GM23338 (cell line): Measurements from ENCODE around the gene MFAP4. TPM values are rescaled to one million over a fixed set of nuclear protein-coding genes. Genes with fewer than 3 reads are reported as not detected.

Source experiments
- ATAC-seq: fragments of 200-7000 bp; cut with Tn5 transposase; 3 replicates; pipeline ENCODE4 v1.9.1; 2020
- DNase-seq: peaks from one replicate; pipeline ENCODE4 v3.0.0-alpha.2; 2015; ENCODE audit warnings: low spot score
- H2AFZ ChIP-seq: fragments of 200-600 bp; sonication (generic); 2 replicates; pipeline ENCODE4 v1.8.0; 2016; ENCODE audit warnings: antibody characterized with exemption, mild to moderate bottlenecking, moderate library complexity
- H3F3A ChIP-seq: fragments of 200-600 bp; sonication (generic); replicated peaks from 2 replicates; pipeline ENCODE4 v1.8.0; 2017; ENCODE audit warnings: antibody characterized with exemption, mixed run types, low read depth
- H3K27ac ChIP-seq: fragments of 200-600 bp; sonication (generic); 2 replicates; pipeline ENCODE4 v1.6.1; 2016; ENCODE audit warnings: low read depth
- H3K27me3 ChIP-seq: fragments of 200-600 bp; sonication (generic); 2 replicates; pipeline ENCODE4 v1.8.0; 2016; ENCODE audit warnings: mild to moderate bottlenecking, mixed run types, moderate library complexity; ENCODE audit not compliant: insufficient read depth
- H3K36me3 ChIP-seq: fragments of 200-600 bp; sonication (generic); 2 replicates; pipeline ENCODE4 v1.8.0; 2016; ENCODE audit warnings: mild to moderate bottlenecking; ENCODE audit not compliant: insufficient read depth
- H3K4me1 ChIP-seq: fragments of 200-600 bp; sonication (generic); 2 replicates; pipeline ENCODE4 v1.8.0; 2016; ENCODE audit warnings: mild to moderate bottlenecking, moderate library complexity; ENCODE audit not compliant: insufficient read depth
- H3K4me2 ChIP-seq: fragments of 200-600 bp; sonication (generic); 2 replicates; pipeline ENCODE4 v1.7.1; 2017; ENCODE audit warnings: mixed run types
- H3K4me3 ChIP-seq: fragments of 200-600 bp; sonication (generic); 2 replicates; pipeline ENCODE4 v1.6.1; 2016; ENCODE audit warnings: mixed run types
- H3K79me2 ChIP-seq: fragments of 200-600 bp; sonication (generic); replicated peaks from 2 replicates; pipeline ENCODE4 v1.8.0; 2017; ENCODE audit warnings: mild to moderate bottlenecking; ENCODE audit not compliant: insufficient read depth
- H3K9me2 ChIP-seq: fragments of 200-600 bp; sonication (generic); 2 replicates; pipeline ENCODE4 v1.8.0; 2017; ENCODE audit not compliant: insufficient read depth
- H4K20me1 ChIP-seq: fragments of 200-600 bp; sonication (generic); replicated peaks from 2 replicates; pipeline ENCODE4 v1.8.0; 2017; ENCODE audit warnings: mild to moderate bottlenecking; ENCODE audit not compliant: insufficient read depth
- H3K27ac Mint-ChIP-seq: 2 replicates; pipeline ENCODE4 v1.8.0; 2020; ENCODE audit warnings: inconsistent platforms, mild to moderate bottlenecking, moderate library complexity, mixed read lengths
- H3K27me3 Mint-ChIP-seq: 3 replicates; pipeline ENCODE4 v1.8.0; 2022; ENCODE audit warnings: low read depth, mild to moderate bottlenecking, moderate library complexity, mixed read lengths, inconsistent platforms; ENCODE audit not compliant: insufficient read depth, poor library complexity
- H3K36me3 Mint-ChIP-seq: 3 replicates; pipeline ENCODE4 v1.8.0; 2021; ENCODE audit warnings: low read depth, mild to moderate bottlenecking, inconsistent platforms, moderate library complexity, mixed read lengths
- H3K4me1 Mint-ChIP-seq: 3 replicates; pipeline ENCODE4 v1.8.0; 2020; ENCODE audit warnings: mild to moderate bottlenecking, inconsistent platforms, mixed read lengths
- H3K4me3 Mint-ChIP-seq: 3 replicates; pipeline ENCODE4 v1.8.0; 2021; ENCODE audit warnings: moderate library complexity, mild to moderate bottlenecking, inconsistent platforms, mixed read lengths
- H3K9me3 Mint-ChIP-seq: 3 replicates; pipeline ENCODE4 v1.8.0; 2020; ENCODE audit warnings: moderate library complexity, mild to moderate bottlenecking, inconsistent platforms, mixed read lengths
- EZH2phosphoT487 ChIP-seq: fragments of 200-600 bp; sonication (generic); IDR thresholded peaks from one replicate; pipeline ENCODE4 v1.8.1; 2018; ENCODE audit warnings: antibody characterized with exemption; ENCODE audit not compliant: unreplicated experiment
- JUNB ChIP-seq: IDR thresholded peaks from one replicate; pipeline ENCODE4 v1.6.1; 2016; ENCODE audit warnings: antibody characterized with exemption; ENCODE audit not compliant: unreplicated experiment
- ZNF331 ChIP-seq: fragments of 250-450 bp; sonication (Bioruptor Pico); IDR thresholded peaks from 2 replicates; pipeline ENCODE4 v1.5.0; 2020; ENCODE audit warnings: low read depth, mild to moderate bottlenecking, moderate library complexity
- polyA plus RNA-seq: library from polyadenylated mRNA; unstranded; fragments of >200 nt; fragmentation: Nextera tagmentation; extraction: Ambion mirVana; gene quantifications from 2 replicates; pipeline ENCODE4 v1.2.1, GENCODE V29; 2016
- total RNA-seq: library from RNA; depleted of rRNA; stranded (reverse); fragments of >200 nt; shearing (Covaris generic); gene quantifications from 2 replicates; pipeline ENCODE4 v1.2.3, GENCODE V29; 2014
- TF ChIP-seq, protein P1 (sequence below): IDR thresholded peaks from 2 replicates; pipeline ENCODE4 v1.6.1; 2016; ENCODE audit warnings: antibody characterized with exemption
- TF ChIP-seq, protein P2 (sequence below): fragments of 250-450 bp; sonication (Bioruptor Pico); IDR thresholded peaks from 2 replicates; pipeline ENCODE4 v1.5.0; 2020; ENCODE audit warnings: mild to moderate bottlenecking, moderate library complexity
- TF ChIP-seq, protein P3 (sequence below): IDR thresholded peaks from one replicate; pipeline ENCODE4 v1.6.1; 2018; ENCODE audit warnings: antibody characterized with exemption; ENCODE audit not compliant: unreplicated experiment

Gene MFAP4
- total and polyA plus RNA-seq, 2 experiments from 2014 or later = 7.7 to 9.7 TPM

DNA sequence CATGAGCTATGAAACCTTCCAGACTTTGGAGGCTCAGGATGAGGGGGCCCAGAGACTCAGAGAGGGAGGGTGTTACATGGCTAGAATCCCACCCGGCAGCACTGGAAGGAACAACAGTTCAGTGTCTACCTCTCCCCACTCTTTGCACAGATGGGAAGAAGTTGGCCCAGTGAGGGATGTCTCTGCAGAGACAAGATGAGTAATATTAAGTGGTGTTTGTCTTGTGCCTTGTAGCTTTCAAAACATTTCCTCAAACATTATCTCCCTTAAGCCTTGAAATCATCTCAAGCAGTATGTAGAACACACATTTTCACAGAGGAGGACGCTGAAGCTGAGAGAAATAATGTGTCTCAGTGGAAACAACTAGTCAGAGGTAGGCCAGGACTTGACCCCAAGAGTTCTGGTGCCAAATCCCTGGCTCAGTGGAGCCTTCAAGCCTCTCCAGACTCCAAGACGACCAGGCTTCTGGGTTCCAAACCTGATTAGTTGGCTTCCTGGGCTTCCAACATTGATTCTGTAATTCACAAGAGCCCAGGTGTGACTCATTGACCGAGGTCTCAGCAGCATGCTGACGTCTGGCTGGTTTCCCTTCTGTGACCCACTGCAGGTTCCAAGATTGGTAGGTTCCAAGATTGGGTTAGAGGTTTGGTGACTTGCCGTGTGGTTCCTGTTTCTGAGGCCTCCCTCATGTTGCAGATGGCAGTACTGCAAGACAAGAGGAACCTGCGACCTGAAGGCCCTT lies 31.4 kb upstream of the MFAP4 start:
- Histone ChIP-seq H3K4me2 (no peak overlapping the region), H3K36me3 (no peaks in the 10 kb centered on the region), H3K27me3 (no peaks in the 10 kb centered on the region), H3F3A (0 out of 2 replicates have a peak, but pooled peaks cover 2% of the 10 kb centered on the region), H3K9me2 (0 out of 2 replicates have a peak, but pooled peaks cover 3% of the 10 kb centered on the region), H2AFZ (no peak overlapping the region), H3K4me3 (no peak overlapping the region), H3K79me2 (no peaks in the 10 kb centered on the region), H3K27ac (no peak overlapping the region), H4K20me1 (no peaks in the 10 kb centered on the region), H3K4me1 (no peaks in the 10 kb centered on the region; the same call in 1 of the 2 replicates)
- Mint-ChIP-seq H3K27ac (no peak overlapping the region), H3K9me3 (no peaks in the 10 kb centered on the region), H3K4me1 (no peaks in the 10 kb centered on the region), H3K4me3 (no peak overlapping the region), H3K36me3 (no peaks in the 10 kb centered on the region; the same call in 2 of the 3 replicates), H3K27me3 (peaks cover 7% of the 10 kb centered on the region)
- TF ChIP-seq, protein P1, sequence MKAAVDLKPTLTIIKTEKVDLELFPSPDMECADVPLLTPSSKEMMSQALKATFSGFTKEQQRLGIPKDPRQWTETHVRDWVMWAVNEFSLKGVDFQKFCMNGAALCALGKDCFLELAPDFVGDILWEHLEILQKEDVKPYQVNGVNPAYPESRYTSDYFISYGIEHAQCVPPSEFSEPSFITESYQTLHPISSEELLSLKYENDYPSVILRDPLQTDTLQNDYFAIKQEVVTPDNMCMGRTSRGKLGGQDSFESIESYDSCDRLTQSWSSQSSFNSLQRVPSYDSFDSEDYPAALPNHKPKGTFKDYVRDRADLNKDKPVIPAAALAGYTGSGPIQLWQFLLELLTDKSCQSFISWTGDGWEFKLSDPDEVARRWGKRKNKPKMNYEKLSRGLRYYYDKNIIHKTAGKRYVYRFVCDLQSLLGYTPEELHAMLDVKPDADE = no peak
- TF ChIP-seq JUNB (no peak), ZNF331 (CRISPR knock-in tag) (no peak), EZH2phosphoT487 (no peak)
- TF ChIP-seq, protein P2, sequence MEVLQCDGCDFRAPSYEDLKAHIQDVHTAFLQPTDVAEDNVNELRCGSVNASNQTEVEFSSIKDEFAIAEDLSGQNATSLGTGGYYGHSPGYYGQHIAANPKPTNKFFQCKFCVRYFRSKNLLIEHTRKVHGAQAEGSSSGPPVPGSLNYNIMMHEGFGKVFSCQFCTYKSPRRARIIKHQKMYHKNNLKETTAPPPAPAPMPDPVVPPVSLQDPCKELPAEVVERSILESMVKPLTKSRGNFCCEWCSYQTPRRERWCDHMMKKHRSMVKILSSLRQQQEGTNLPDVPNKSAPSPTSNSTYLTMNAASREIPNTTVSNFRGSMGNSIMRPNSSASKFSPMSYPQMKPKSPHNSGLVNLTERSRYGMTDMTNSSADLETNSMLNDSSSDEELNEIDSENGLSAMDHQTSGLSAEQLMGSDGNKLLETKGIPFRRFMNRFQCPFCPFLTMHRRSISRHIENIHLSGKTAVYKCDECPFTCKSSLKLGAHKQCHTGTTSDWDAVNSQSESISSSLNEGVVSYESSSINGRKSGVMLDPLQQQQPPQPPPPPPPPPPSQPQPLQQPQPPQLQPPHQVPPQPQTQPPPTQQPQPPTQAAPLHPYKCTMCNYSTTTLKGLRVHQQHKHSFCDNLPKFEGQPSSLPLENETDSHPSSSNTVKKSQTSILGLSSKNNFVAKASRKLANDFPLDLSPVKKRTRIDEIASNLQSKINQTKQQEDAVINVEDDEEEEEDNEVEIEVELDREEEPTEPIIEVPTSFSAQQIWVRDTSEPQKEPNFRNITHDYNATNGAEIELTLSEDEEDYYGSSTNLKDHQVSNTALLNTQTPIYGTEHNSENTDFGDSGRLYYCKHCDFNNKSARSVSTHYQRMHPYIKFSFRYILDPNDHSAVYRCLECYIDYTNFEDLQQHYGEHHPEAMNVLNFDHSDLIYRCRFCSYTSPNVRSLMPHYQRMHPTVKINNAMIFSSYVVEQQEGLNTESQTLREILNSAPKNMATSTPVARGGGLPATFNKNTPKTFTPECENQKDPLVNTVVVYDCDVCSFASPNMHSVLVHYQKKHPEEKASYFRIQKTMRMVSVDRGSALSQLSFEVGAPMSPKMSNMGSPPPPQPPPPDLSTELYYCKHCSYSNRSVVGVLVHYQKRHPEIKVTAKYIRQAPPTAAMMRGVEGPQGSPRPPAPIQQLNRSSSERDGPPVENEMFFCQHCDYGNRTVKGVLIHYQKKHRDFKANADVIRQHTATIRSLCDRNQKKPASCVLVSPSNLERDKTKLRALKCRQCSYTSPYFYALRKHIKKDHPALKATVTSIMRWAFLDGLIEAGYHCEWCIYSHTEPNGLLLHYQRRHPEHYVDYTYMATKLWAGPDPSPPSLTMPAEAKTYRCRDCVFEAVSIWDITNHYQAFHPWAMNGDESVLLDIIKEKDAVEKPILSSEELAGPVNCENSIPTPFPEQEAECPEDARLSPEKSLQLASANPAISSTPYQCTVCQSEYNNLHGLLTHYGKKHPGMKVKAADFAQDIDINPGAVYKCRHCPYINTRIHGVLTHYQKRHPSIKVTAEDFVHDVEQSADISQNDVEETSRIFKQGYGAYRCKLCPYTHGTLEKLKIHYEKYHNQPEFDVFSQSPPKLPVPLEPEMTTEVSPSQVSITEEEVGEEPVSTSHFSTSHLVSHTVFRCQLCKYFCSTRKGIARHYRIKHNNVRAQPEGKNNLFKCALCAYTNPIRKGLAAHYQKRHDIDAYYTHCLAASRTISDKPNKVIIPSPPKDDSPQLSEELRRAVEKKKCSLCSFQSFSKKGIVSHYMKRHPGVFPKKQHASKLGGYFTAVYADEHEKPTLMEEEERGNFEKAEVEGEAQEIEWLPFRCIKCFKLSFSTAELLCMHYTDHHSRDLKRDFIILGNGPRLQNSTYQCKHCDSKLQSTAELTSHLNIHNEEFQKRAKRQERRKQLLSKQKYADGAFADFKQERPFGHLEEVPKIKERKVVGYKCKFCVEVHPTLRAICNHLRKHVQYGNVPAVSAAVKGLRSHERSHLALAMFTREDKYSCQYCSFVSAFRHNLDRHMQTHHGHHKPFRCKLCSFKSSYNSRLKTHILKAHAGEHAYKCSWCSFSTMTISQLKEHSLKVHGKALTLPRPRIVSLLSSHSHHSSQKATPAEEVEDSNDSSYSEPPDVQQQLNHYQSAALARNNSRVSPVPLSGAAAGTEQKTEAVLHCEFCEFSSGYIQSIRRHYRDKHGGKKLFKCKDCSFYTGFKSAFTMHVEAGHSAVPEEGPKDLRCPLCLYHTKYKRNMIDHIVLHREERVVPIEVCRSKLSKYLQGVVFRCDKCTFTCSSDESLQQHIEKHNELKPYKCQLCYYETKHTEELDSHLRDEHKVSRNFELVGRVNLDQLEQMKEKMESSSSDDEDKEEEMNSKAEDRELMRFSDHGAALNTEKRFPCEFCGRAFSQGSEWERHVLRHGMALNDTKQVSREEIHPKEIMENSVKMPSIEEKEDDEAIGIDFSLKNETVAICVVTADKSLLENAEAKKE (CRISPR knock-in tag) = no peak
- TF ChIP-seq, protein P3, sequence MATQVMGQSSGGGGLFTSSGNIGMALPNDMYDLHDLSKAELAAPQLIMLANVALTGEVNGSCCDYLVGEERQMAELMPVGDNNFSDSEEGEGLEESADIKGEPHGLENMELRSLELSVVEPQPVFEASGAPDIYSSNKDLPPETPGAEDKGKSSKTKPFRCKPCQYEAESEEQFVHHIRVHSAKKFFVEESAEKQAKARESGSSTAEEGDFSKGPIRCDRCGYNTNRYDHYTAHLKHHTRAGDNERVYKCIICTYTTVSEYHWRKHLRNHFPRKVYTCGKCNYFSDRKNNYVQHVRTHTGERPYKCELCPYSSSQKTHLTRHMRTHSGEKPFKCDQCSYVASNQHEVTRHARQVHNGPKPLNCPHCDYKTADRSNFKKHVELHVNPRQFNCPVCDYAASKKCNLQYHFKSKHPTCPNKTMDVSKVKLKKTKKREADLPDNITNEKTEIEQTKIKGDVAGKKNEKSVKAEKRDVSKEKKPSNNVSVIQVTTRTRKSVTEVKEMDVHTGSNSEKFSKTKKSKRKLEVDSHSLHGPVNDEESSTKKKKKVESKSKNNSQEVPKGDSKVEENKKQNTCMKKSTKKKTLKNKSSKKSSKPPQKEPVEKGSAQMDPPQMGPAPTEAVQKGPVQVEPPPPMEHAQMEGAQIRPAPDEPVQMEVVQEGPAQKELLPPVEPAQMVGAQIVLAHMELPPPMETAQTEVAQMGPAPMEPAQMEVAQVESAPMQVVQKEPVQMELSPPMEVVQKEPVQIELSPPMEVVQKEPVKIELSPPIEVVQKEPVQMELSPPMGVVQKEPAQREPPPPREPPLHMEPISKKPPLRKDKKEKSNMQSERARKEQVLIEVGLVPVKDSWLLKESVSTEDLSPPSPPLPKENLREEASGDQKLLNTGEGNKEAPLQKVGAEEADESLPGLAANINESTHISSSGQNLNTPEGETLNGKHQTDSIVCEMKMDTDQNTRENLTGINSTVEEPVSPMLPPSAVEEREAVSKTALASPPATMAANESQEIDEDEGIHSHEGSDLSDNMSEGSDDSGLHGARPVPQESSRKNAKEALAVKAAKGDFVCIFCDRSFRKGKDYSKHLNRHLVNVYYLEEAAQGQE = no peak
- ATAC-seq (0 out of 3 replicates have a peak, but pooled peaks have one; percentile 22), DNase-seq (no peak)
